HTR-8/SVneo (cell line): ENCODE data around the gene DUSP28.
A peak's percentile ranks its signal among the peaks of the same experiment; 100 is the strongest.
"Not testable (repeated sequence)": the region's sequence is repeated elsewhere in the genome, so short reads cannot be mapped to it uniquely, and the experiment has no call there.

ENCODE experiments used
- DNase-seq: peaks from one replicate; pipeline ENCODE4 v3.0.0; 2011; ENCODE audit warnings: low spot score, mixed read lengths; ENCODE audit not compliant: insufficient read length
- FAIRE-seq: peaks from 2 replicates; lab custom pipeline; 2011; peaks lifted over from hg19 to GRCh38; lab: Jason Lieb, UNC

DUSP28 gene, protein sequence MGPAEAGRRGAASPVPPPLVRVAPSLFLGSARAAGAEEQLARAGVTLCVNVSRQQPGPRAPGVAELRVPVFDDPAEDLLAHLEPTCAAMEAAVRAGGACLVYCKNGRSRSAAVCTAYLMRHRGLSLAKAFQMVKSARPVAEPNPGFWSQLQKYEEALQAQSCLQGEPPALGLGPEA

DNA sequence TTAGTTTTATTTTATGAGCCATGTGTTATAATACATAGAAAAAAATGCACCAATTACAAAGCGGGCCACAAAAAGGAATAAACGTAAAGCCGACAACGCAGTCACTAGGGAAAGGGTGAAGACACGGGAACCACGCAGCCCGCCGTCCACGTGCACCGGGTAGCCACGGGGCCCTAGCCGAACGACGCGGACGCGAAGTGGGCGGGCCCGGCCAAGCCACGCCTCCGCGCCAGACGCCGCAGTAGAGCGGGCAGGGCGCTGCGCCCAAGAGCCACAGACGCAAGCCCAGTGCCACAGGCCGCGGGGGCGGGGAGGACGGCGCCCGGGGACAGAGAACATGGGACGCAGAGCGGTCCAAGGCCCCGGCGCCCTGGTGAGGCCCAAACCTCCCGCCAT, at the start of gene DUSP28:
DUSP28 (plus strand) TSS at position 274 of the 396 bp plus-strand sequence. CDS start 328 bp downstream, outside the sequence.
- FAIRE-seq (peak; percentile 83), DNase-seq (peak; percentile 89)

GRCh38 chr2:240510513-240511210, 49.5 kb upstream of the DUSP28 start:
- DNase-seq = no peak
- FAIRE-seq = no peak

DNA sequence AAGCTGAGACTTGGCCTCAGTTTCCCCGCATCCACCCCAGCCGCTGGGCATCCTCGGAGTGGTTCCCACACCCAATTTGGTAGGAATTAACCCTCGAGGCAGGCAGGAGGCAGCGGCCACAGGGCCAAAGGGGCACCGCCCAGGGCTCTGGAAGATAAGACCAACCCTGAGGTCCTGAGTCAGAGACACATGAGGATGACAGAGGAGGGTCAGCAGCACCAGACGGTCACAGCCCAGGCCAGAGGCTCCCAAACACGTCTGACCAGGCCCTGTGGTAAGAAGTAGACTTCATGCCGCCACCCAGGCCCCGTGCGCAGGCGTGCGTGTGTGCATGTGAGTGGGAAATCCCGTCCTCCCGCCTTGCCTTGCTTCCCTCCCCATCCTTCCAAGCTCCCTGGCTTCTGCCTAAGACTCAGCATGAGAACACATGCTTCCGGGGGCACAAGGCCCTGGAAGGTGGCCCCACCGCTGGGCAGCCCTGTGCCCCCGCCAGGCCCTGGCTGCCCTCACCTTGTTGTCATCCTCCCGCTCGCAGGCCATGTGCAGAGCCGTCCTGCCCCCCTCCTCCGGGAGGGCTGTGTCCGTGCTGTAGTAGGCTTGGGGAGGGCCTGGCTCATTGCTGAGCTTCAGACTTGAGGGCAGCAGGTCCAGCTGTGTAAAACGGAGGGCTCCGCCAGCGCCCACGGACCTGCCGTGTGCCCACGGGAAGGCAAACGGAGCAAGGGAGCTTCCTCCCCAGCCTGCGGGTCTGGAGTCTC, 48.6 kb upstream of the DUSP28 start:
- FAIRE-seq (no peak), DNase-seq (no peak)

DNA sequence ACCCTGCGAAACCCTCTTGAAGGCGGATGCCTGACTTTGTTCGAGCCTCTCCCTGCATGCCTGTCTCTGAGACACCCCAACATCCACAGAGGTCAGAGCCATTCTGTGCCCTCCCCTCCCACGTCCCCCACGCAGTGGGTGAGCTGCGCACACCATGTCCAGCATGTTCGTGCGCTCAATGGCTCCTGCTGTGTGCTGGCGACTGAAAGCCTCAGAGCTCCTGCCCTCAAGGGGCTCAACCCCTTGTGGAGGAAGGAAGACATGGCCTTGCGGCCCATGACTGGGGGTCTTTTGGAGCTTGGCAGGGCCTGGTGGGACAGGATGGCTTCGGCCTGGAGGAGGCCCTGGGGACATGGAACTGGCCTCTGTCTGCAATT, 48.1 kb upstream of the DUSP28 start:
- DNase-seq = no peak
- no peak for FAIRE-seq

GRCh38 chr2:240512666-240513535, 47.3 kb upstream of the DUSP28 start:
- DNase-seq = no peak
- peak; percentile 26 for FAIRE-seq

DNA sequence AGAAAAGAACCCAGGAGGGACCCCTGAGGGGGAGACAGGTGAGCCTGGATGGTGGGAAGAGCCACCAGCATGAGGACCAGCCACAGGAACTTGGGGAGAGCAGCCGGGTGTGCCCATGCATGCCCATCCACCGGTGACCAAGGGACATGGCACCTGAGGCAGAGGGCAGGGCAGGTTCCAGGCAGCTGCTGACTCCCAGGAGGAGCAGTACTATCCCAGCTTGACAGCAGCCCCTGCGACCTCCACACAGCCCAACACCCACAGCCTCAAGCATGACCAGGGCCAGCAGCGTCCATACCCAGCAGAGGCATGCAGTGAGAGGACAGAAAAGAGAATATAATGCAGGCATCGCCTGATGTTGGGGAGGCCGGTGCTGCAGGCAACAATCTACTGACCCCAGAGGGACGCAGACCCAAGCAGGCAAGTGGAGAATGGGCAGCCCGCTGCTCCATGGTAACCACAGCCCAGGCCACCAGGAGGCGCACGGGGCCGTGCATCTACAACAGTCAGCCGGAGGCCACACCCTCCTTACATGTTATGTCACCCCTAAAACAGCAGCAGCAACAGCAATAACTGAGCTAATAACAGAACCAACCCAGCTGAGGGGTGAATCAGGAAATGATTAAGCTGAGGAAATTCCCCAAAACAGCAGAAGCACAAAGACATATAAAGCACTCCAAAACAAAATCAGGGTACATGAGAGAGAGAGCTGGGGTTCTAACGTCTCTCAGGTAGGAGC, 46.4 kb upstream of the DUSP28 start:
- FAIRE-seq = peak; percentile 94

DNA sequence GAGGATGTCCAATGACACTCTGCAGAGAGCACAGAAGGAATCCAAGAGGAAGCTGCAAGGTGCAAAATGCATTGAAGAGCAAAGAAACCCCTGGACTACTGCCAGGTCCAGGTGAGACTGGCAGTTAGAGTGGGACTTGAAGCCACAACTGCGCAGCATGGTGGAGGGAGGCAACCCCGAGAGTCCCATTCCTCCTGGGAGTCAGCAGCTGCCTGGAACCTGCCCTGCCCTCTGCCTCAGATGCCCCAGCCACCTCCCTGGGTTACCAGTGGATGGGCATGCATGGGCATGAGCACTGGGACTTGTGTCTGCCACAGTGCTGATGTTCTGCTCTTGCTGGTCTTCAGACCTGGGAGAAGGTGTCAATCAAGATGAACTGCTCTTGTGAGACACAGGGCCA, 45.5 kb upstream of the DUSP28 start:
- no peak for FAIRE-seq
- no peak for DNase-seq

More for the DNA sequence above, 46.4 kb upstream of the DUSP28 start:
- DNase-seq = peak; percentile 81

GRCh38 chr2:240517342-240517741, 42.8 kb upstream of the DUSP28 start:
- FAIRE-seq (no peak), DNase-seq (no peak)

GRCh38 chr2:240518981-240519380, 41.2 kb upstream of the DUSP28 start:
- no peak for DNase-seq
- FAIRE-seq = no peak

- FAIRE-seq = no peak
- no peak for DNase-seq
These were observed 40.6 kb upstream of the DUSP28 start for GRCh38 chr2:240519396-240520129.

- FAIRE-seq (peak; percentile 97), DNase-seq (no peak)
These were observed 39.8 kb upstream of the DUSP28 start for GRCh38 chr2:240520130-240520973.

- FAIRE-seq (no peak), DNase-seq (no peak)
These were observed 39.2 kb upstream of the DUSP28 start for GRCh38 chr2:240520974-240521350.

DNA sequence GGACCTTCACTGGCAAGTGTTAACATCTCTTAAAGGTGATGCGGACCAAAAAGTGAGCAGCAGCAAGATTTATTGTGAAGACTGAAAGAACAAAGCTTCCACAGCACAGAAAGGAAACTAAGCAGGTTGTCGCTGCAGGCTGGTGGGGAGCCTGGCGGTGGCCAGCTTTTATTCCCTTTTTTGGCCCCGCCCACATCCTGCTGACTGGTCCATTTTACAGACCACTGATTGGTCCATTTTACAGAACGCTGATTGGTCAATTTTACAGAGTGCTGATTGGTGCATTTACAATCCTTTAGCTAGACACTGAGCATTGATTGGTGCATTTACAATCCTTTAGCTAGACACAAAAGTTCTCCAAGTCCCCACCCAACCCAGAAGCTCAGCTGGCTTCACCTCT, 38.3 kb upstream of the DUSP28 start:
- not testable (repeated sequence) for DNase-seq, FAIRE-seq

DNA sequence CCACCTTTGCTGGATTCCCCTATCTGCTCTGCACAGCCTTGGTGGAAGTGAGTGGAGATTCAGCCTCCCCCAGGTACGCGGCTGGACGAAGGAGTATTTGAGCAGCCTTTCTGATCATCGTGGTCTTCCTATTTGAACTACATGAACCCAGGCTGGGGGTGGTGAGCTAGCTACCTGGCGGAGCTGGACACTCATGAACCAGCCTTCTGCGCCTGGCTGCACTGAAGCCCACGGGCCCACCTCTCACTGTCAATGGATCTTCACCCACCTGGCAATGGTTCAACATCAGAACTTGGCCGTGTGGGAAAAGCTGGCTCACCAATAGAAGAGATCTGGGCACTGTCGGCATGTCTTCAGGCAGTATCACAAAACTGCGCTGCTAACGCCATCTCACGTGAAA, 37.8 kb upstream of the DUSP28 start:
- FAIRE-seq = no peak
- DNase-seq = no peak

GRCh38 chr2:240523451-240524281, 36.5 kb upstream of the DUSP28 start:
- no peak for DNase-seq
- no peak for FAIRE-seq

GRCh38 chr2:240524963-240525718, 35.0 kb upstream of the DUSP28 start:
- DNase-seq (no peak), FAIRE-seq (no peak)

GRCh38 chr2:240525802-240526201, 34.4 kb upstream of the DUSP28 start:
- no peak for DNase-seq
- FAIRE-seq = no peak
